HG03064 (cell line): Measurements from ENCODE around the gene FAM187B.

Experiments used
- ATAC-seq: cut with Tn5 transposase; IDR thresholded peaks from one replicate; pipeline ENCODE4 v1.9.1; 2021; ENCODE audit warnings: low read depth; ENCODE audit not compliant: unreplicated experiment

FAM187B gene

DNA sequence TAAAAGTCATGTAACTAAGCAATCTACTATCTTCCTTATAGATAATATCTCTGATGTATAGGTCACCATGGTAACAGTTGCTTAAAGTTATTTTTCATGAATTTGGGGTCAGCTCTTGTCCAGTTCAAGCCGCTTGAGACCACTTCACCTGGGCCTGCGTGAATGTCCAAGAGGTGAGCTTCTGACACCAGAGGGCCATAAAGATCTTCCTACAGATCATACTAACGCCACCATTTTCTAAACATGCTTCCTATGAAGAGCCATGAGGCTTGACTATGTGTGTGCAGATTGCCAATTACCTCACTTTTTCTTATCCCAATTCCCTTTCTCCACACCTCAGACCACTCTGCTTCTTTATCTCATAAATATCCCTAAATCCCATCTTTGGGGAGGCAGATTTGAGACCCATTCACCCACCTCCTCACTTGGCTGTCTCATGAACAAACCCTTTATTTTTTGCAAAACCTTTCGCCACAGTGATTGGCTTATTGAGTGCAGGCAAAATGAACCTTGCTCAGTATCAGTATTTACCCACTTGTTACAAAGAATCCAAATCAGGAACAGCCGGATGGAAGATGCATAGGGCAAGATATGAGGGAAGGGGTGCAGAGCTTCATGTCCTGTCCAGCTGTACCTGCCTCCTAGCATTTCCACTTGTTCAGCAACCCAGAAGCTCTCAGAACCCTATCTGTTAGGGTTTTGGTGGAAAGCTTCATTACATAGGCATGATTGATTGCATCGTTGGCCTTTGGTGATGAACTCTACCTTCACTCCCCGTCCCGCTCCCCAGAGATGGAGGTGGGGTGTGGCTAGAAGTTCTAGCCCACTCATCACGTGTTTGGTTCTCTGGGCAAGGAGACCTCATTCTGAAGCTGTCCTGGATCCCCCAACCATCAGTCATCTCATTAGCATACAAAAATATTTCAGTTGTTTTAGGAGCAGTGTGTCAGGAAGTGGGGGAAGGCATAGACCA is 34.2 kb downstream of the FAM187B start:
- ATAC-seq = no peak

DNA sequence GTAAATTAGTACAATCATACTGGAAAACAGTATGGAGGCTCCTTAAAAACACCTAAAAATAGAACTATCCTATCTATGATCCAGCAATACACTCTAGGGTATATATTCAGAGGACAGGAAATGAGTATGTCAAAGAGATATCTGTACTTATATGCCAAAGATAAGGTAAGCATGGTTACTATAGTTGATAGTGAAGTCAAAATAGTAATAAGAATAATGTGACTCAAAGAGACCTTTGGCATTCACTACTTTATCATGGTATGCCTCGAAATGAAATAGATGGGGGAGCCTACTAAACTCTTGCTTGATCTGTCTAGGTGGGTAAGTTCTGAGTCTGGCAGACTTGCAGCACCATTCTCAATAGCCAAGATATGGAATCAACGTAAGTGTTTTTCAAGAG is 43.7 kb downstream of the FAM187B start:
- no peak for ATAC-seq

DNA sequence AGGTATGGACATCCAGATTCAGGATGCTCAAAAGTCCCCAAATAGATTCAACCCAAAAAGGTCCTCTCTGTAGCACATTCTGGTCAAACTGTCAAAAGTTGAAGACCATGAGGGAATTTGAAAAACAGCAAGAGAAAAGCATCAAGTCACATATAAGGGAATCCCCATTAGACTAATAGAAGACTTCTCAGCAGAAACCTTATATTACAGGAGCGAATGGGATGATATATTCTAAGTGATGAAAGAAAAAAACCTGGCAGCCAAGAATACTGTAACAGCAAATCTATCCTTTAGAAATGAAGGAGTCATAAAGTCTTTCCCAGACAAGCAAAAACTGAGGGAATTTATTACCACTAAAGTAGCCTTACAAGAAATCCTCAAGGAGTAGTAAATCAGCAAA is 44.3 kb downstream of the FAM187B start:
- no peak for ATAC-seq

GRCh38 chr19:35181387-35181786 is 47.2 kb downstream of the FAM187B start:
- ATAC-seq = no peak

GRCh38 chr19:35179830-35180229 is 48.7 kb downstream of the FAM187B start:
- no peak for ATAC-seq

- no peak for ATAC-seq
These were observed 49.8 kb downstream of the FAM187B start for GRCh38 chr19:35178701-35179100.

DNA sequence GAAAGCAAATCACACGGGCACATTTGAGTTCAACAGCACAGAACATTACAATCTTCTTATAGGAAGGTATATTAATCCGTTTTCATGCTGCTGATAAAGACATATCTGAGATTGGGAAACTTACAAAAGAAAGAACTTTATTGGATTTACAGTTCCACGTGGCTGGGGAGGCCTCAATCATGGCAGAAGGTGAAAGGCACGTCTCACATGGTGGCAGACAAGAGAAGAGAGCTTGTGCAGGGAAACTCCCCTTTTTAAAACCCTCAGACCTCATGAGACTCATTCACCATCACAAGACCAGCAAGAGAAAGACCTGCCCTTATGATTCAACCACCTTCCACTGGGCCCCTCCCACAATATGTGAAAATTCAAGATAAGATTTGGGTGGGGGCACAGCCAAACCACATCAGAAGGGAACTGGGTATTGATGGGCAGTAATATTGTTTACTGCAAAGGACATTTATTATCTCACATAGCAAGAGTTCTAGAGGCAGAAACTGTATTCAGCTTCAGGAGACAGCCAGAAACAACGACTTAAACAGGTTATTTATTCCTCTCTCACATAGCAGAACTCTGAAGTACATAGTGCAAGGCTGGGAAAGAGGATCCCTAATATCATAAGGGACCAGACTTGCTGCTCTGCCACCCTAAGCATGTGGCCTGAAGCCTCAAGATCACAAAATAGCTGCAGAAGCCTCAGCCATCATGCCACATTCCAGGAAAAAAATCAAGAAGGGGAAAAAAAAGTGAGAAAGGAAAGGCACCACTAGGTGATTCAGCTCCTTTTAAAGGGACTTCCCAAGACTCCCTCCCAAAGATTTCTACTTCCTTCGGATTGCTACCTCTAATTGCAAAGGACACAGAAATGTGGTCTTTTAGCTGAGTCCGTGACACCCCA is 50.9 kb downstream of the FAM187B start:
- no peak for ATAC-seq

- ATAC-seq = no peak
These were observed 52.4 kb downstream of the FAM187B start for GRCh38 chr19:35176181-35176570.
